ENCODE measurements around the gene GRID1. TPM values are rescaled to one million over a fixed set of nuclear protein-coding genes. Genes with fewer than 3 reads are reported as not detected.

Gene GRID1
- total and polyA plus RNA-seq, 10 of the 15 experiments (the other 5 are each of a cell fraction or from before 2014, with no cell fraction given), result 0.04 to 0.62 (median 0.08) TPM; not detected in 5

- TF ChIP-seq E4F1 (IDR thresholded peaks at IDR 0.05; ENCODE audit: borderline replicate concordance, partially characterized antibody) (no peak), ZNF384 (IDR thresholded peaks at IDR 0.05; ENCODE audit: borderline replicate concordance, low read depth, low read length) (no peak), CUX1 (IDR thresholded peaks at IDR 0.05; ENCODE audit: insufficient replicate concordance, low read depth, low read length) (no peak)
Observed at GRCh38 chr10:86082556-86082955, 284.0 kb downstream of the GRID1 start (continued).

- in situ Hi-C loops (cut with MboI), result no loop called here
- no peaks in the 10 kb centered on the region for H3K36me3 ChIP-seq (ENCODE audit: control insufficient read depth in 2 of 2, insufficient read depth in 2 of 2, low read length in 1 of 2)
- ChIA-PET SMC1A (ENCODE audit: uncharacterized antibody, unreplicated experiment) (no interaction called here), CTCF (no interaction called here), POLR2A (no interaction called here), RAD21 (ENCODE audit: unreplicated experiment) (no interaction called here)
- BruUV-seq (replicated peaks), result no TSS peak
- no peaks in the 10 kb centered on the region for H3K4me1 ChIP-seq (ENCODE audit: control insufficient read depth, insufficient read depth, low read length)
- intact Hi-C loops (cut with micrococcal nuclease; ENCODE audit: unreplicated experiment), result no loop called here
- H3K4me2 ChIP-seq (ENCODE audit: control insufficient read depth, insufficient read depth), result no peak overlapping the region
- no peaks in the 10 kb centered on the region for H3K79me2 ChIP-seq (ENCODE audit: control insufficient read depth, insufficient read depth, low read length)
- TF ChIP-seq TAF1 (IDR thresholded peaks at IDR 0.05; ENCODE audit: borderline replicate concordance, low read depth, low read length), result no peak
- no peak overlapping the region for H2AFZ ChIP-seq (ENCODE audit: control insufficient read depth, low read depth, low read length)
- no peaks in the 10 kb centered on the region for H3K9me3 ChIP-seq (replicated peaks; ENCODE audit: control insufficient read depth, insufficient read depth, low read length)
- no peak overlapping the region for H3K9ac ChIP-seq (ENCODE audit: control insufficient read depth, insufficient read depth, low read length)
- peaks cover 0 to 2% of the 10 kb centered on the region in 2 experiments; a peak in 2 of 4 replicates for H3K27me3 ChIP-seq (replicated peaks in 1 of 2; ENCODE audit: control insufficient read depth in 2 of 2, insufficient read depth in 2 of 2, low read length in 1 of 2)
- WGBS (ENCODE audit: insufficient coverage, insufficient replicate concordance, low lambda C conversion rate, missing lambda C conversion rate), result 22% methylated on average over 4 of the region's 4 CpGs
- DNase-seq (ENCODE audit: low read depth, low spot score) (no peak), FAIRE-seq (no peak), ATAC-seq (no peak)
- H4K20me1 ChIP-seq (ENCODE audit: control insufficient read depth, insufficient read depth), result no peaks in the 10 kb centered on the region
- no peak overlapping the region for H3K27ac ChIP-seq (ENCODE audit: control insufficient read depth, insufficient read depth)
- no peak overlapping the region for H3K4me3 ChIP-seq
Observed at GRCh38 chr10:86079088-86079487, 287.5 kb downstream of the GRID1 start.
